ENCODE data around the gene CKAP2.

DNA sequence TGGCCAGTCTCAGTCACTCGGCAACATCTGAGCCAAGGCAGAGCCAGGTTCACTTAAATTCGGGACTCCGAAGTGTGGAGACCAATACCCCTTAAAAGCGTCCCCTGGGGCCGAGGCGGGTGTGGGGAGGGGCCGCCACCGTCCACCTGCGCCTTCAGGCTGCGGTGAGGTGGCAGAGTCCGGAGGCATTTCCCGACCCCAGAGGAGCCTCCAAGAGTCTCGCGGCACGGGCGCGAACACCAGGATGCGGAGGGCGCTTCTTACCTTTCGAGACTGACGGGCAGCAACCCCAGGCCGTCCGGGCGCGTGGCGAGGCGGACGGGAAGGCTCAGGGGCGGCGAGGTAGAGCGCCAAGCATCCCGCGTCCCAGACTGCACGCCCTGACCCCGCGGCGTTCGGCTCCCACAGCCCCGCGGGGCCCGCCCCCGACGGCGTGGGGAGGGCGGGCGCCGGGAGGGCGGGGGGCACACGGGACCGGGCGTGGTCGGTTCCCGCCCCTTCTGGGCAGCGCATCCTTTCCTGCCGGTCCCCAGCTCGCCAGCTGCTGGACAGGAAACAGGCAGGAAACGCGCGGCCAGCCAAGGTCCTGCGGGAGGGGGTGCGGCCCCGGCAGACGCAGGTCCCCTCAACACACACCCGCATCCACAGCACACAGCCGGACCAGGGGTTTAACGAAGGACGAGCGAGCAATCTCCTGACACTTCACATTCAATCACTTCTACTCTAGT is 49.3 kb upstream of the CKAP2 start, which contains the start of gene THSD1:
- TF ChIP-seq, protein P1, sequence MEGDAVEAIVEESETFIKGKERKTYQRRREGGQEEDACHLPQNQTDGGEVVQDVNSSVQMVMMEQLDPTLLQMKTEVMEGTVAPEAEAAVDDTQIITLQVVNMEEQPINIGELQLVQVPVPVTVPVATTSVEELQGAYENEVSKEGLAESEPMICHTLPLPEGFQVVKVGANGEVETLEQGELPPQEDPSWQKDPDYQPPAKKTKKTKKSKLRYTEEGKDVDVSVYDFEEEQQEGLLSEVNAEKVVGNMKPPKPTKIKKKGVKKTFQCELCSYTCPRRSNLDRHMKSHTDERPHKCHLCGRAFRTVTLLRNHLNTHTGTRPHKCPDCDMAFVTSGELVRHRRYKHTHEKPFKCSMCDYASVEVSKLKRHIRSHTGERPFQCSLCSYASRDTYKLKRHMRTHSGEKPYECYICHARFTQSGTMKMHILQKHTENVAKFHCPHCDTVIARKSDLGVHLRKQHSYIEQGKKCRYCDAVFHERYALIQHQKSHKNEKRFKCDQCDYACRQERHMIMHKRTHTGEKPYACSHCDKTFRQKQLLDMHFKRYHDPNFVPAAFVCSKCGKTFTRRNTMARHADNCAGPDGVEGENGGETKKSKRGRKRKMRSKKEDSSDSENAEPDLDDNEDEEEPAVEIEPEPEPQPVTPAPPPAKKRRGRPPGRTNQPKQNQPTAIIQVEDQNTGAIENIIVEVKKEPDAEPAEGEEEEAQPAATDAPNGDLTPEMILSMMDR (conservative IDR thresholded peaks at IDR 0.05; ENCODE audit: low read length) = no peak
- no peak for TF ChIP-seq EZH2phosphoT487 (IDR thresholded peaks at IDR 0.05; ENCODE audit: borderline replicate concordance, low read depth, low read length)

Measured in OCI-LY7 (cell line).